Thyroid gland (tissue), 4 donors: ENCODE measurements around the gene ROBO2.

ENCODE experiments used
- POLR2A ChIP-seq, 2 donors: fragments of 450-650 bp; IDR thresholded peaks; one replicate each; pipeline ENCODE4 v1.6.1; 2017; ENCODE audit warnings: antibody characterized with exemption in 2 of 2, mild to moderate bottlenecking in 2 of 2, moderate library complexity in 1 of 2
- TF ChIP-seq, protein P1 (sequence below), 6 experiments: fragments of 200-600 bp in 3 of 6; fragments of 450-650 bp in 3 of 6; sonication (generic) in 3 of 6; IDR thresholded peaks; one replicate each; pipeline ENCODE4 v1.5.1; 2016 to 2019; ENCODE audit warnings: antibody characterized with exemption in 6 of 6, mild to moderate bottlenecking in 2 of 6, inconsistent platforms in 1 of 6, moderate library complexity in 1 of 6

DNA sequence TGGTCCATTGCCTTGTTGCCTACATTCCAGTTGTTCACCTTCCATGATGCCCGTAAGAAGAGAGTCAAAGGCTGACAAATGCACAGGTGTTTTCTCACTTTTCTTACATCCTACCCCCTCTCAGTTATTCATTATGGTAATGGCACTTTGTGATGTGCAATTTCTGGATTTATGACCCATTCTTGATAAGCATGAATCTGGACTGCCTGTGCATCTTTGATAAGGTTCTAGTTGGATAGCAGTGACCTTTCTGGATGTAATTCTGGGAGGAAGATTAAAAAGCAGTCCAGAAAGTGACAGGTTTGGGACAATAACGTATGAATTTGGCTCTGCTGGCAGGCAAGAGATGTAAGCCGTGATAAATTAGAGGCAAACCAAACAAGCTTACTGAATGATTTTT, 101.5 kb downstream of the ROBO2 start:
- TF ChIP-seq, protein P1, sequence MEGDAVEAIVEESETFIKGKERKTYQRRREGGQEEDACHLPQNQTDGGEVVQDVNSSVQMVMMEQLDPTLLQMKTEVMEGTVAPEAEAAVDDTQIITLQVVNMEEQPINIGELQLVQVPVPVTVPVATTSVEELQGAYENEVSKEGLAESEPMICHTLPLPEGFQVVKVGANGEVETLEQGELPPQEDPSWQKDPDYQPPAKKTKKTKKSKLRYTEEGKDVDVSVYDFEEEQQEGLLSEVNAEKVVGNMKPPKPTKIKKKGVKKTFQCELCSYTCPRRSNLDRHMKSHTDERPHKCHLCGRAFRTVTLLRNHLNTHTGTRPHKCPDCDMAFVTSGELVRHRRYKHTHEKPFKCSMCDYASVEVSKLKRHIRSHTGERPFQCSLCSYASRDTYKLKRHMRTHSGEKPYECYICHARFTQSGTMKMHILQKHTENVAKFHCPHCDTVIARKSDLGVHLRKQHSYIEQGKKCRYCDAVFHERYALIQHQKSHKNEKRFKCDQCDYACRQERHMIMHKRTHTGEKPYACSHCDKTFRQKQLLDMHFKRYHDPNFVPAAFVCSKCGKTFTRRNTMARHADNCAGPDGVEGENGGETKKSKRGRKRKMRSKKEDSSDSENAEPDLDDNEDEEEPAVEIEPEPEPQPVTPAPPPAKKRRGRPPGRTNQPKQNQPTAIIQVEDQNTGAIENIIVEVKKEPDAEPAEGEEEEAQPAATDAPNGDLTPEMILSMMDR (IDR thresholded peaks at IDR 0.05), result no peak
- no peak for TF ChIP-seq POLR2A (IDR thresholded peaks at IDR 0.05)
